HEK293 (cell line): ENCODE results near the gene RSKR.

ENCODE experiments used
- BCL11A ChIP-seq: fragments of 450-650 bp; formaldehyde crosslinking; IDR thresholded peaks from 2 replicates; pipeline ENCODE4 v1.5.1; 2016; ENCODE audit warnings: low read depth, missing biosample characterization, missing genetic modification characterization
- CTCF ChIP-seq: fragments of 450-650 bp; formaldehyde crosslinking; IDR thresholded peaks from 2 replicates; pipeline ENCODE4 v1.5.1; 2016; ENCODE audit warnings: missing biosample characterization, missing genetic modification characterization
- ELK4 ChIP-seq: IDR thresholded peaks from 2 replicates; pipeline ENCODE4 v1.6.1; 2011; ENCODE audit warnings: mild to moderate bottlenecking, low read depth, low read length, borderline replicate concordance
- FEZF1 ChIP-seq: fragments of 450-650 bp; formaldehyde crosslinking; IDR thresholded peaks from 2 replicates; pipeline ENCODE4 v1.5.1; 2016; ENCODE audit warnings: missing biosample characterization, missing genetic modification characterization
- GLI4 ChIP-seq: fragments of 450-650 bp; formaldehyde crosslinking; IDR thresholded peaks from 2 replicates; pipeline ENCODE4 v1.5.1; 2016; ENCODE audit warnings: missing biosample characterization, missing genetic modification characterization
- GLIS2 ChIP-seq: fragments of 450-650 bp; formaldehyde crosslinking; IDR thresholded peaks from 2 replicates; pipeline ENCODE4 v1.5.1; 2016; ENCODE audit warnings: missing biosample characterization, missing genetic modification characterization
- INSM2 ChIP-seq: fragments of 450-650 bp; formaldehyde crosslinking; IDR thresholded peaks from 2 replicates; pipeline ENCODE4 v1.5.1; 2016; ENCODE audit warnings: missing biosample characterization, missing genetic modification characterization
- KLF8 ChIP-seq: fragments of 450-650 bp; formaldehyde crosslinking; IDR thresholded peaks from 2 replicates; pipeline ENCODE4 v1.5.1; 2016; ENCODE audit warnings: missing biosample characterization, missing genetic modification characterization
- OSR2 ChIP-seq: fragments of 450-650 bp; formaldehyde crosslinking; IDR thresholded peaks from 2 replicates; pipeline ENCODE4 v1.5.1; 2016; ENCODE audit warnings: missing biosample characterization, missing genetic modification characterization
- OVOL3 ChIP-seq: fragments of 450-650 bp; formaldehyde crosslinking; IDR thresholded peaks from 2 replicates; pipeline ENCODE4 v1.5.1; 2016; ENCODE audit warnings: missing biosample characterization, missing genetic modification characterization
- SP2 ChIP-seq: fragments of 450-650 bp; formaldehyde crosslinking; IDR thresholded peaks from 2 replicates; pipeline ENCODE4 v1.5.1; 2016; ENCODE audit warnings: missing biosample characterization, missing genetic modification characterization
- SP3 ChIP-seq: fragments of 450-650 bp; formaldehyde crosslinking; IDR thresholded peaks from 2 replicates; pipeline ENCODE4 v1.5.1; 2016; ENCODE audit warnings: missing biosample characterization, missing genetic modification characterization
- ZNF2 ChIP-seq: fragments of 450-650 bp; formaldehyde crosslinking; IDR thresholded peaks from 2 replicates; pipeline ENCODE4 v1.5.1; 2016; ENCODE audit warnings: missing biosample characterization, missing genetic modification characterization
- ZNF23 ChIP-seq: fragments of 450-650 bp; formaldehyde crosslinking; IDR thresholded peaks from 2 replicates; pipeline ENCODE4 v1.5.1; 2016; ENCODE audit warnings: missing biosample characterization, missing genetic modification characterization, borderline replicate concordance
- ZNF280D ChIP-seq: fragments of 450-650 bp; formaldehyde crosslinking; IDR thresholded peaks from 2 replicates; pipeline ENCODE4 v1.5.1; 2016; ENCODE audit warnings: missing biosample characterization, missing genetic modification characterization
- ZNF366 ChIP-seq: fragments of 450-650 bp; formaldehyde crosslinking; conservative IDR thresholded peaks from 2 replicates; pipeline ENCODE4 v1.5.1; 2016; ENCODE audit warnings: missing biosample characterization, missing genetic modification characterization
- ZNF404 ChIP-seq: fragments of 450-650 bp; formaldehyde crosslinking; IDR thresholded peaks from 2 replicates; pipeline ENCODE4 v1.5.1; 2017; ENCODE audit warnings: missing biosample characterization, missing genetic modification characterization
- ZNF48 ChIP-seq: fragments of 450-650 bp; formaldehyde crosslinking; IDR thresholded peaks from 2 replicates; pipeline ENCODE4 v1.5.1; 2016; ENCODE audit warnings: missing biosample characterization, missing genetic modification characterization
- ZNF513 ChIP-seq: fragments of 450-650 bp; IDR thresholded peaks from 2 replicates; pipeline ENCODE4 v1.5.1; 2018; ENCODE audit warnings: missing biosample characterization, missing genetic modification characterization
- ZNF518A ChIP-seq: fragments of 450-650 bp; formaldehyde crosslinking; conservative IDR thresholded peaks from 2 replicates; pipeline ENCODE4 v1.5.1; 2016; ENCODE audit warnings: low read depth, missing biosample characterization, missing genetic modification characterization
- ZNF548 ChIP-seq: fragments of 450-650 bp; formaldehyde crosslinking; IDR thresholded peaks from 2 replicates; pipeline ENCODE4 v1.5.1; 2016; ENCODE audit warnings: missing biosample characterization, missing genetic modification characterization
- ZNF600 ChIP-seq: fragments of 450-650 bp; formaldehyde crosslinking; IDR thresholded peaks from 2 replicates; pipeline ENCODE4 v1.5.1; 2016; ENCODE audit warnings: missing biosample characterization, missing genetic modification characterization
- ZNF626 ChIP-seq: fragments of 450-650 bp; sonication (Bioruptor Pico); formaldehyde crosslinking; IDR thresholded peaks from 2 replicates; pipeline ENCODE4 v1.5.1; 2018; ENCODE audit warnings: missing biosample characterization, missing genetic modification characterization, inconsistent platforms
- ZNF658 ChIP-seq: fragments of 450-650 bp; formaldehyde crosslinking; IDR thresholded peaks from 2 replicates; pipeline ENCODE4; 2016; ENCODE audit warnings: missing biosample characterization, missing genetic modification characterization
- ZNF707 ChIP-seq: fragments of 450-650 bp; formaldehyde crosslinking; IDR thresholded peaks from 2 replicates; pipeline ENCODE4 v1.5.1; 2016; ENCODE audit warnings: missing biosample characterization, missing genetic modification characterization

RSKR gene

GRCh38 chr17:28661635-28662526 lies 47.9 kb upstream of the RSKR start, which contains the start of the genes SDF2 and SUPT6H (continued):
- no peak for TF ChIP-seq ZNF626 (tag by site-specific recombination)
- TF ChIP-seq ZNF366 (tag by site-specific recombination), result peak; percentile 98
- no peak for TF ChIP-seq ZNF513 (tag by site-specific recombination)
- peak; percentile 22; the same call in 1 of the 2 replicates for TF ChIP-seq ZNF2
- 0 out of 2 replicates have a peak, but pooled peaks have one; percentile 50 for TF ChIP-seq GLI4 (tag by site-specific recombination)
- TF ChIP-seq ZNF658 (tag by site-specific recombination), result no peak
- TF ChIP-seq OSR2 (tag by site-specific recombination), result 0 out of 2 replicates have a peak, but pooled peaks have one; percentile 28
- no peak for TF ChIP-seq ZNF548 (tag by site-specific recombination)
- no peak for TF ChIP-seq OVOL3 (tag by site-specific recombination)
- TF ChIP-seq ZNF404 (tag by site-specific recombination), result no peak
- peak; percentile 91 for TF ChIP-seq SP2 (tag by site-specific recombination)
- TF ChIP-seq ZNF707 (tag by site-specific recombination), result no peak
- TF ChIP-seq GLIS2 (tag by site-specific recombination), result peak; percentile 8; the same call in 1 of the 2 replicates
- peak; percentile 8; the same call in 1 of the 2 replicates for TF ChIP-seq CTCF (tag by site-specific recombination)
- TF ChIP-seq ELK4, result peak; percentile 80
- TF ChIP-seq ZNF23 (tag by site-specific recombination), result no peak
- TF ChIP-seq KLF8, result peak; percentile 39; the same call in 1 of the 2 replicates
- TF ChIP-seq ZNF600 (tag by site-specific recombination), result peak; percentile 69
- TF ChIP-seq INSM2 (tag by site-specific recombination), result no peak
- TF ChIP-seq FEZF1, result no peak
- TF ChIP-seq BCL11A (tag by site-specific recombination), result no peak
- peak; percentile 89 for TF ChIP-seq ZNF518A (tag by site-specific recombination)
- no peak for TF ChIP-seq ZNF280D
- no peak for TF ChIP-seq ZNF48
- peak; percentile 88 for TF ChIP-seq SP3 (tag by site-specific recombination)
